Spleen (tissue), 11 donors: ENCODE results near the gene CEP135. TPM values are rescaled to one million over a fixed set of nuclear protein-coding genes. Genes with fewer than 3 reads are reported as not detected.

Experiments
- DNase-seq: peaks from one replicate; pipeline ENCODE4 v3.0.0-alpha.2; 2020
- H3K27ac ChIP-seq, 8 donors: fragments of 200-600 bp; sonication (generic) in 7 of 8; 1 replicate in 4 of 8; 2 replicates in 4 of 8; pipeline versions ENCODE4 v1.5.0 to v1.8.0; 2016 to 2021; ENCODE audit warnings: inconsistent platforms in 4 of 8, mild to moderate bottlenecking in 4 of 8, moderate library complexity in 1 of 8
- H3K27me3 ChIP-seq, 7 donors: fragments of 200-600 bp; sonication (generic) in 6 of 7; replicated peaks in 1 of 7; 1 replicate in 4 of 7; 2 replicates in 3 of 7; pipeline versions ENCODE4 v1.5.0 to v1.8.0; 2016 to 2021; ENCODE audit warnings: inconsistent platforms in 3 of 7, mild to moderate bottlenecking in 1 of 7
- H3K36me3 ChIP-seq, 6 donors: fragments of 200-600 bp; sonication (generic) in 5 of 6; 1 replicate in 4 of 6; 2 replicates in 2 of 6; pipeline versions ENCODE4 v1.5.0 to v1.8.0; 2016 to 2021; ENCODE audit warnings: inconsistent platforms in 2 of 6
- H3K4me1 ChIP-seq, 6 donors: fragments of 200-600 bp; sonication (generic) in 5 of 6; 1 replicate in 3 of 6; 2 replicates in 3 of 6; pipeline versions ENCODE4 v1.5.0 to v1.8.0; 2016 to 2021; ENCODE audit warnings: inconsistent platforms in 3 of 6
- H3K4me3 ChIP-seq, 8 donors: fragments of 200-600 bp; sonication (generic) in 7 of 8; 1 replicate in 4 of 8; 2 replicates in 4 of 8; pipeline versions ENCODE4 v1.5.0 to v1.8.0; 2016 to 2021; ENCODE audit warnings: inconsistent platforms in 4 of 8, mild to moderate bottlenecking in 4 of 8, moderate library complexity in 2 of 8
- H3K9me3 ChIP-seq, 8 donors: fragments of 200-600 bp; sonication (generic) in 7 of 8; 1 replicate in 4 of 8; 2 replicates in 4 of 8; pipeline versions ENCODE4 v1.5.0 to v1.8.0; 2016 to 2021; ENCODE audit warnings: inconsistent platforms in 4 of 8
- CTCF ChIP-seq, 11 experiments: fragments of 200-600 bp in 7 of 11; fragments of 450-650 bp in 4 of 11; sonication (generic) in 4 of 11; IDR thresholded peaks in 8 of 11; conservative IDR thresholded peaks in 3 of 11; 1 replicate in 7 of 11; 2 replicates in 4 of 11; pipeline versions ENCODE4 v1.4.0 to v1.8.0; 2016 to 2021; ENCODE audit warnings: antibody characterized with exemption in 11 of 11, inconsistent platforms in 4 of 11, mild to moderate bottlenecking in 1 of 11
- POLR2A ChIP-seq, 3 donors: fragments of 450-650 bp; IDR thresholded peaks; one replicate each; pipeline ENCODE4 v1.5.1; 2017; ENCODE audit warnings: antibody characterized with exemption in 3 of 3, mild to moderate bottlenecking in 1 of 3
- POLR2AphosphoS5 ChIP-seq, 3 donors: sonication (generic); formaldehyde crosslinking; IDR thresholded peaks; one replicate each; pipeline ENCODE4 v1.5.1; 2017; ENCODE audit warnings: antibody characterized with exemption in 3 of 3
- WGBS, 5 donors: extraction: QIAGEN DNeasy Blood & Tissue Kit in 3 of 5; methylation state at CpG; one replicate each; pipeline versions ENCODE4 v1.1.5 to v1.1.7; 2013 to 2018; 5-methylcytosine and 5-hydroxymethylcytosine counted together
- intact Hi-C: fragments of 100-400 bp; cut with DNase I; formaldehyde crosslinking; loops from one replicate; pipeline ENCODE4 v1.15.0; 2023; ENCODE audit warnings: low total_unique reads
- polyA plus RNA-seq, 3 donors: library from polyadenylated mRNA; stranded (reverse); fragments of 200-250 nt; gene quantifications; one replicate each; pipeline ENCODE4 v1.2.1, GENCODE V29; 2013
- total RNA-seq, 7 donors: library from RNA; depleted of rRNA in 3 of 7; stranded (reverse); fragments of >200 nt in 3 of 7; fragmentation: NEBNext Ultra II Directional in 4 of 7; extraction: Animal tissue kit (Norgen Biotek cat#: 25700) in 4 of 7; gene quantifications; one replicate each; pipeline versions ENCODE4 v1.1.0 to v1.2.1, GENCODE V29; 2016 to 2021
- donor health status: healthy with polysubstance abuse.
- donor health status: DM: no; HTN: no; CAD: no; lungs with moderate emphysema.
- donor health status: DM: no; HTN: no; CAD: no.
- donor health status: Bipolar disorder and iron deficiency.
- donor health status: healthy.
- donor health status: DM: no; HTN: no; CAD: no.
- donor health status: DM: yes; HTN: yes; CAD: no.

CEP135 gene
- total and polyA plus RNA-seq, 10 donors: 2.7 to 21.5 (median 14.2) TPM

DNA sequence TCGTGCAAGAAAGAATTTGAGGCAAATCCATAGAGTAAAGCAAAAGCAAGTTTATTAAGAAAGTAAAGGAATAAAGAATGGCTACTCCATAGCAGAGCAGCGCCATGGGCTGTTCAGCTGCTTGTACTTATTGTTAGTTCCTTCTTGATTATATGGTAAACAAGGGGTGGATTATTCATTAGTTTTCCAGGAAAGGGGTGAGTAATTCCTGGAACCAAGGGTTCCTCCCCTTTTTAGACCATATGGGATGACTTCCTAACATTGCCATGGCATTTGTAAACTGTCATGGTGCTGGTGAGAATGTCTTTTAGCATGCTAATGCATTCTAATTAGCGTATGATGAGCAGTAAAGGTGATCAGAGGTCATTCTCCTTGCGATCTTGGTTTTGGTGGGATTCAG, 23.5 kb upstream of the CEP135 start:
- intact Hi-C loops: no loop called here
- DNase-seq: no peak
- H3K27me3 ChIP-seq: no peaks in the 10 kb centered on the region
- no peak overlapping the region for H3K4me3 ChIP-seq
- peaks cover 0 to 6% (median 0%) of the 10 kb centered on the region in 6 donors for H3K4me1 ChIP-seq
- no peak overlapping the region for H3K27ac ChIP-seq
- WGBS, 5 donors: 85 to 94% (median 91%) methylated on average over 4 of the region's 4 CpGs
- H3K36me3 ChIP-seq: no peaks in the 10 kb centered on the region
- peaks cover 0 to 9% (median 0%) of the 10 kb centered on the region in 8 donors for H3K9me3 ChIP-seq
- TF ChIP-seq POLR2A (IDR thresholded peaks at IDR 0.05) (no peak), CTCF (IDR thresholded peaks at IDR 0.05 in 8 of 11, conservative IDR thresholded peaks at IDR 0.05 in 3 of 11) (no peak), POLR2AphosphoS5 (IDR thresholded peaks at IDR 0.05) (no peak)

DNA sequence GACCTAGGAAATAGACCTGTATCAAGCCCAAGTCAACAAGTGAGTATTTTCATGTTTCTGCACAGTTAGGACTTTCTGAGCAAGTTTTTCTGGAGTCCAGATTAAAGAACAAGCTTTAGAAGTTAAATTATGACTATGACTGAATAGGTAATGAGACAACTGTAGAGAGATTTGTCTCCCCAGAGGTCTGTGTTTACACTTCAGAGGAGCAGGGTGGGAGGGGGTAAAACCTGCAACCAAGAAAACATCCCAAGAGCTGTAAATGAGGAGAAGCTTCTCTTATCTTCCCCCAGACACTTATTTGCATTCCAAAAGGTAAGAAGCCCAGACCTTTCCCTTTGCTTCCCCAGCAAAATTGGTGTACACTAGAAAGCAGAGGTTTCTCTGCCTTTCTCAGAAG, 22.1 kb upstream of the CEP135 start:
- Histone ChIP-seq H3K4me1 (peaks cover 0 to 6% (median 0%) of the 10 kb centered on the region in 6 donors), H3K36me3 (no peaks in the 10 kb centered on the region), H3K9me3 (peaks cover 0 to 9% (median 0%) of the 10 kb centered on the region in 8 donors), H3K27me3 (no peaks in the 10 kb centered on the region), H3K4me3 (no peak overlapping the region), H3K27ac (no peak overlapping the region)
- no peak for DNase-seq
- TF ChIP-seq CTCF (IDR thresholded peaks at IDR 0.05 in 8 of 11, conservative IDR thresholded peaks at IDR 0.05 in 3 of 11): no peak
- no peak for TF ChIP-seq POLR2AphosphoS5 (IDR thresholded peaks at IDR 0.05)
- no peak for TF ChIP-seq POLR2A (IDR thresholded peaks at IDR 0.05)
- intact Hi-C loops: no loop called here

DNA sequence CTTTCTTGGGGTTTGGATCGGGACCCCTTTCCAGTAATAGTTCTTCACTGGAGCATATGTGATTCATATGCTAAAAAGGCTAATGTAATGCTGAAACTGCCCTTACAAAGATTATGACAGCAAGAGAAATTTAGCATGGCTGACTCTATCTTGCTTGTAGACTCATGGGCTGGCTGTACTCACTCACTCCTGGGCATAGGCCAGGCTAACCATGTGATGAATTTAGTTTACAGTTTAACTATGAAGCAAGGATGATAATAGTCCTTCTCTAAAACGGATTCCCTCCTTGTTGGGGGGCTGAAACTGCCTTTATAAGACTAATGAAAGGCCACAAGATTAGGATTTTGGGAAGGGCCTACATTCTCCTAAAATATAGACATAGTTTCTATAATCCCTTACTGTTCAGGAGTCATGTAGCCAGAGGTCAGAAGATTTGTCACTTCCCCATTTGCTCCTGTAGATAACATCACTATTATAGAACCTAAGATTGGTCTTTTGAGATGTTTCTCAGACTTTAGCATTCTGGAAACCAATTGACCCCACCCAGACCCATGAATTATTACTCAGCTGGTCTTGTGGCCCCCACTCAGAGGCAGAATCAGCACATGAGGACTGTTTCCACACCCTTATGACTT, 20.8 kb upstream of the CEP135 start:
- WGBS, 5 donors: 77 to 93% (median 91%) methylated on average over 2 of the region's 2 CpGs
- Histone ChIP-seq H3K9me3 (peaks cover 0 to 11% (median 0%) of the 10 kb centered on the region in 8 donors), H3K4me3 (no peak overlapping the region), H3K36me3 (no peaks in the 10 kb centered on the region), H3K4me1 (peaks cover 0 to 6% (median 0%) of the 10 kb centered on the region in 6 donors), H3K27ac (no peak overlapping the region), H3K27me3 (no peaks in the 10 kb centered on the region)
- intact Hi-C loops: no loop called here
- no peak for TF ChIP-seq POLR2AphosphoS5 (IDR thresholded peaks at IDR 0.05)
- TF ChIP-seq POLR2A (IDR thresholded peaks at IDR 0.05): no peak
- no peak for TF ChIP-seq CTCF (IDR thresholded peaks at IDR 0.05 in 8 of 11, conservative IDR thresholded peaks at IDR 0.05 in 3 of 11)
- DNase-seq: no peak

- peak overlapping the region in 1 of 8 donors; percentile 10 for H3K27ac ChIP-seq
- DNase-seq: no peak
- no peak overlapping the region for H3K4me3 ChIP-seq
- H3K4me1 ChIP-seq: peaks cover 0 to 6% (median 0%) of the 10 kb centered on the region in 6 donors
- no peaks in the 10 kb centered on the region for H3K27me3 ChIP-seq
- TF ChIP-seq POLR2AphosphoS5 (IDR thresholded peaks at IDR 0.05) (no peak), CTCF (IDR thresholded peaks at IDR 0.05 in 8 of 11, conservative IDR thresholded peaks at IDR 0.05 in 3 of 11) (no peak), POLR2A (IDR thresholded peaks at IDR 0.05) (no peak)
- intact Hi-C loops: no loop called here
- no peaks in the 10 kb centered on the region for H3K36me3 ChIP-seq
- peaks cover 0 to 19% (median under 1%) of the 10 kb centered on the region in 8 donors for H3K9me3 ChIP-seq
- 56 to 94% (median 67%) methylated on average over 1 of the region's 1 CpG for WGBS, 5 donors
These were observed 19.9 kb upstream of the CEP135 start for GRCh38 chr4:55928846-55929245.
